PC-9 (cell line): Measurements from ENCODE around the gene ANKRD6. TPM values are rescaled to one million over a fixed set of nuclear protein-coding genes. Genes with fewer than 3 reads are reported as not detected.

Experiments
- BruUV-seq: library from RNA; stranded (reverse); fragments of 400-500 nt; replicated peaks from 2 replicates; lab custom pipeline; 2021; lab: Mats Ljungman, UMichigan
- CTCF ChIA-PET: fragments of 300-600 bp; sonication (Branson Sonifier 250); formaldehyde crosslinking; loops from one replicate; lab custom pipeline; 2022; ENCODE audit warnings: antibody characterized with exemption; lab: Charles Lee
- POLR2A ChIA-PET: fragments of 300-600 bp; sonication (Branson Sonifier 250); formaldehyde crosslinking; loops from one replicate; lab custom pipeline; 2022; ENCODE audit warnings: antibody characterized with exemption; ENCODE audit not compliant: unreplicated experiment; lab: Charles Lee
- DNase-seq, 2 experiments: peaks; one replicate each; pipeline versions ENCODE4 v3.0.0 to v3.0.0-alpha.2; 2015 to 2022; ENCODE audit warnings: mixed read lengths in 1 of 2
- H2AFZ ChIP-seq: fragments of 200-600 bp; sonication (generic); 2 replicates; pipeline ENCODE4 v1.8.1; 2017; ENCODE audit warnings: antibody characterized with exemption
- H3F3A ChIP-seq: fragments of 200-600 bp; sonication (generic); 2 replicates; pipeline ENCODE4 v1.8.1; 2017; ENCODE audit warnings: antibody characterized with exemption, mild to moderate bottlenecking, low read depth; ENCODE audit not compliant: insufficient read depth
- H3K27ac ChIP-seq: fragments of 200-600 bp; sonication (generic); 2 replicates; pipeline ENCODE4 v1.6.1; 2016; ENCODE audit warnings: mixed run types
- H3K27me3 ChIP-seq: fragments of 200-600 bp; sonication (generic); 2 replicates; pipeline ENCODE4 v1.6.1; 2016; ENCODE audit warnings: low read depth, mixed run types; ENCODE audit not compliant: insufficient read depth
- H3K36me3 ChIP-seq: fragments of 200-600 bp; sonication (generic); 2 replicates; pipeline ENCODE4 v1.6.1; 2016; ENCODE audit warnings: low read depth, mixed run types
- H3K4me1 ChIP-seq: fragments of 200-600 bp; sonication (generic); replicated peaks from 2 replicates; pipeline ENCODE4 v1.6.1; 2016; ENCODE audit warnings: mixed run types; ENCODE audit not compliant: insufficient read depth
- H3K4me2 ChIP-seq: fragments of 200-600 bp; sonication (generic); 2 replicates; pipeline ENCODE4 v1.6.1; 2017; ENCODE audit warnings: mixed run types
- H3K4me3 ChIP-seq: fragments of 200-600 bp; sonication (generic); 2 replicates; pipeline ENCODE4 v1.6.1; 2016; ENCODE audit warnings: mixed run types
- H3K79me2 ChIP-seq: fragments of 200-600 bp; sonication (generic); 2 replicates; pipeline ENCODE4 v1.6.1; 2017; ENCODE audit warnings: low read depth, mixed run types
- H3K9me2 ChIP-seq: fragments of 200-600 bp; sonication (generic); 2 replicates; pipeline ENCODE4 v1.8.1; 2017; ENCODE audit warnings: mild to moderate bottlenecking; ENCODE audit not compliant: insufficient read depth
- H3K9me3 ChIP-seq: fragments of 200-600 bp; sonication (generic); 2 replicates; pipeline ENCODE4 v1.8.1; 2016; ENCODE audit warnings: low read depth; ENCODE audit not compliant: insufficient read depth
- H4K20me1 ChIP-seq: fragments of 200-600 bp; sonication (generic); 2 replicates; pipeline ENCODE4 v1.8.1; 2017; ENCODE audit not compliant: insufficient read depth
- EZH2 ChIP-seq: fragments of 200-600 bp; sonication (generic); IDR thresholded peaks from 2 replicates; pipeline ENCODE4 v1.8.0; 2017; ENCODE audit warnings: antibody characterized with exemption, low read depth
- intact Hi-C: fragments of 100-400 bp; cut with micrococcal nuclease; formaldehyde crosslinking; loops from one replicate; pipeline ENCODE4 v1.10.0; 2022; ENCODE audit not compliant: unreplicated experiment
- total RNA-seq: library from RNA; stranded (reverse); gene quantifications from 2 replicates; pipeline ENCODE4 v1.2.3, GENCODE V29; 2021
- TF ChIP-seq, protein P1 (sequence below): fragments of 200-600 bp; sonication (generic); conservative IDR thresholded peaks from 2 replicates; pipeline ENCODE4 v1.6.1; 2017; ENCODE audit warnings: mixed run types, antibody characterized with exemption, mild to moderate bottlenecking, moderate library complexity

Gene ANKRD6
- total RNA-seq, 1 experiment from 2014 or later, result 1.8 TPM

DNA sequence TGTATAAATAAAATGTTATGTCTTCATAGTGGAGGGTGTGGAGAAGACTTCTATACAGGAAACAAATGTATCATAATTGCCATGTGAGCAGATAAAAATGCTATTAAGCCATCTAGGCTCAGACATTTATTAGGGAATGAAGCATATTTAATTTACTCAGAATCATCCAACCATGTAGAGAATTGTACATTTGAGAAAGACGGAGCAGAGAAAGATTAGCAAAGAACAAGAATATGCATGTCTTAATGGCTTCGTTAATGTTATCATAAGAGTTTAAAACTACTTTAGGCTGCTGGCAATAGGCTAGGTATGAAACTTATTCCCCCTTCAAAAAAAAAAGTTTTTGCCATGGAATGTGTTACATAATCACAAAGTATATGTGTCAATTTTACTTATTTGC is 6.1 kb downstream of the ANKRD6 start:
- CTCF ChIA-PET, result interaction anchor here (0.6 kb wide), 1 partner anchor 80 kb away, joined by 3 read pairs; no protein-coding TSS in a partner anchor
- TF ChIP-seq, protein P1, sequence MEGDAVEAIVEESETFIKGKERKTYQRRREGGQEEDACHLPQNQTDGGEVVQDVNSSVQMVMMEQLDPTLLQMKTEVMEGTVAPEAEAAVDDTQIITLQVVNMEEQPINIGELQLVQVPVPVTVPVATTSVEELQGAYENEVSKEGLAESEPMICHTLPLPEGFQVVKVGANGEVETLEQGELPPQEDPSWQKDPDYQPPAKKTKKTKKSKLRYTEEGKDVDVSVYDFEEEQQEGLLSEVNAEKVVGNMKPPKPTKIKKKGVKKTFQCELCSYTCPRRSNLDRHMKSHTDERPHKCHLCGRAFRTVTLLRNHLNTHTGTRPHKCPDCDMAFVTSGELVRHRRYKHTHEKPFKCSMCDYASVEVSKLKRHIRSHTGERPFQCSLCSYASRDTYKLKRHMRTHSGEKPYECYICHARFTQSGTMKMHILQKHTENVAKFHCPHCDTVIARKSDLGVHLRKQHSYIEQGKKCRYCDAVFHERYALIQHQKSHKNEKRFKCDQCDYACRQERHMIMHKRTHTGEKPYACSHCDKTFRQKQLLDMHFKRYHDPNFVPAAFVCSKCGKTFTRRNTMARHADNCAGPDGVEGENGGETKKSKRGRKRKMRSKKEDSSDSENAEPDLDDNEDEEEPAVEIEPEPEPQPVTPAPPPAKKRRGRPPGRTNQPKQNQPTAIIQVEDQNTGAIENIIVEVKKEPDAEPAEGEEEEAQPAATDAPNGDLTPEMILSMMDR, result no peak
- TF ChIP-seq EZH2, result no peak

DNA sequence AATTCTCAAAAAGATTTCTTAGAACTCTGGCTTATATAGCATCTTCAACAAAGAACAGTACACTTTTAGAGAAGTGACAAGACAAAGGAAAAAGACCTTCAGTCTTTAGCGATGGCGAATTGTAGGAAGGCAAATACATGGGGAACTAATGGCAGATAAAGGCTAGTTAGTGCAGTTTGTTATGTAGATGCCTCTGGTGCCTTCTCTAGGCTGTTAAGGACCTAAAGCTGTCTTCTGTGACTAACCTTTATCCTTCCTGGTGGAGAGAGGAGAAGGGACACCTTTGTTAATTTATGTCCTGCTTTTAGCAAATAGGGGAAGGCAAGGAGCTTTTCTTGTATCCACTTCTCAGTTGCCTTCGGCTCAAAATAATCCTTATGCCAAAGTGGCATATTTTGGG is 7.2 kb downstream of the ANKRD6 start:
- ChIA-PET CTCF (no interaction called here), POLR2A (no interaction called here)
- Histone ChIP-seq H3F3A (no peaks in the 10 kb centered on the region), H4K20me1 (no peaks in the 10 kb centered on the region), H3K9me3 (no peaks in the 10 kb centered on the region), H3K79me2 (no peaks in the 10 kb centered on the region), H2AFZ (no peak overlapping the region), H3K27ac (no peak overlapping the region), H3K9me2 (no peaks in the 10 kb centered on the region), H3K4me3 (no peak overlapping the region), H3K4me1 (no peaks in the 10 kb centered on the region), H3K4me2 (no peak overlapping the region), H3K36me3 (no peaks in the 10 kb centered on the region), H3K27me3 (no peaks in the 10 kb centered on the region)
- no peak for TF ChIP-seq EZH2
- BruUV-seq, result no TSS peak
- DNase-seq, result no peak
- intact Hi-C loops, result no loop called here

More for the DNA sequence above, 6.1 kb downstream of the ANKRD6 start:
- H3K9me3 ChIP-seq, result no peaks in the 10 kb centered on the region
- no peak overlapping the region for H3K4me2 ChIP-seq
- no peaks in the 10 kb centered on the region for H3K36me3 ChIP-seq
- no peak overlapping the region for H3K27ac ChIP-seq
- no TSS peak for BruUV-seq
- no peaks in the 10 kb centered on the region for H4K20me1 ChIP-seq
- intact Hi-C loops, result no loop called here
- H3K79me2 ChIP-seq, result no peaks in the 10 kb centered on the region
- H3K27me3 ChIP-seq, result no peaks in the 10 kb centered on the region
- DNase-seq, result no peak
- no peaks in the 10 kb centered on the region for H3K4me1 ChIP-seq
- POLR2A ChIA-PET, result no interaction called here
- no peak overlapping the region for H2AFZ ChIP-seq
- H3K4me3 ChIP-seq, result no peak overlapping the region
- H3K9me2 ChIP-seq, result no peaks in the 10 kb centered on the region
- no peaks in the 10 kb centered on the region for H3F3A ChIP-seq

DNA sequence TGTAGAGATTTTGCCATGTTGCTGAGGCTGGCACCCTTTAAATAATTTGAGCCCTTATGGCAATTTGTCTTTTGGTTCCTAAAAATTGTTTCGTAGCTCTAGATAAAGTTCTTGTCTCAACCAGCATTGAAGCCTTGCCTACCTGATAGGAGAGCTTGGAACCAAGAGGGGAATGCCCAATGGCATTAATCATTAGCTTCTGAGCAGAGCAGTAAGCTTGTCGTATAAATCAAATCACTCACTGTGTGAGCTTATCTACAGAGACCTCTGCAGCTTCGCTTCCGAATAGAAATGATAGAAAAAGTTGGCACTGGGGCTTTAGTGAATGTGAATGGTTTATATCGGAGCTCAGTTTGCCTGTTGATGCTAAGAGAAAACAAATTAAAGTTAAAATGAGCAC is 10.7 kb downstream of the ANKRD6 start:
- Histone ChIP-seq H3K9me3 (no peaks in the 10 kb centered on the region), H3K4me2 (no peak overlapping the region), H4K20me1 (no peaks in the 10 kb centered on the region), H3K79me2 (no peaks in the 10 kb centered on the region), H3K9me2 (no peaks in the 10 kb centered on the region), H3K4me1 (no peaks in the 10 kb centered on the region), H3K4me3 (no peak overlapping the region), H3K36me3 (no peaks in the 10 kb centered on the region), H3K27me3 (no peaks in the 10 kb centered on the region), H3F3A (no peaks in the 10 kb centered on the region), H3K27ac (no peak overlapping the region), H2AFZ (no peak overlapping the region)
- CTCF ChIA-PET, result no interaction called here
- POLR2A ChIA-PET, result interaction anchor here (0.6 kb wide), 1 partner anchor 145 kb away, joined by 19 read pairs; no protein-coding TSS in a partner anchor
- no peak for TF ChIP-seq EZH2
- TF ChIP-seq, protein P1, result no peak
- no TSS peak for BruUV-seq
- intact Hi-C loops, result no loop called here
- DNase-seq, result no peak

DNA sequence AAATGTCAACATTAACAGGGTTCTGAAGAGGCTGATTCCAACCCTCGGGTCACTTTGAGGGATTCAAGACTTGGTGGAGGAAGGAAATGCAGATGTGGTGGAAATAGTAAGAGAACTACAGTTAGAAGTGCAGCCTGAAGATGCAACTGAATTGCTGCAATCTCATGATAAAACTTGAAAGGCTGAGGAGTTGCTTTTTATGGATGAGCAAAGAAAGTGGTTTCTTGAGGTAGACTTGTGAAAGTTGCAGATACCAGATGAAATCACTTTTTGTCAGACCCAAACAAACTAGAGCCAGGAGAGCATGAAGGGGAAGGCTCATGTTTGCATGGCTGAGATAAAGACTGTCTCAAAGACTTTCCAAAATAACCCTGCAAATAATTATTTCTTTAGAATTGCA is 16.2 kb downstream of the ANKRD6 start:
- Histone ChIP-seq H3K9me3 (no peaks in the 10 kb centered on the region), H3K27me3 (no peaks in the 10 kb centered on the region), H4K20me1 (no peaks in the 10 kb centered on the region), H3K79me2 (no peaks in the 10 kb centered on the region), H3K4me3 (no peak overlapping the region), H2AFZ (no peak overlapping the region), H3F3A (no peaks in the 10 kb centered on the region), H3K36me3 (no peaks in the 10 kb centered on the region), H3K27ac (no peak overlapping the region), H3K9me2 (no peaks in the 10 kb centered on the region), H3K4me1 (no peaks in the 10 kb centered on the region), H3K4me2 (no peak overlapping the region)
- POLR2A ChIA-PET, result no interaction called here
- TF ChIP-seq EZH2, result no peak
- TF ChIP-seq, protein P1, result no peak
- no TSS peak for BruUV-seq
- no peak for DNase-seq
- intact Hi-C loops, result no loop called here
- CTCF ChIA-PET, result no interaction called here
